ENCODE measurements around the gene FAM3C.

The FAM3C gene

GRCh38 chr7:121410829-121411596 lies 14.9 kb upstream of the FAM3C start:
- DNase-seq = no peak

- no peak for DNase-seq
These were observed 10.8 kb upstream of the FAM3C start for GRCh38 chr7:121406944-121407343.

- no peak for DNase-seq
These were observed 10.4 kb upstream of the FAM3C start for GRCh38 chr7:121406461-121406860.

GRCh38 chr7:121404348-121404747 lies 8.2 kb upstream of the FAM3C start:
- no peak for DNase-seq

GRCh38 chr7:121402701-121403100 lies 6.6 kb upstream of the FAM3C start:
- DNase-seq = no peak

- no peak for DNase-seq
These were observed 5.8 kb upstream of the FAM3C start for GRCh38 chr7:121401896-121402295.

DNA sequence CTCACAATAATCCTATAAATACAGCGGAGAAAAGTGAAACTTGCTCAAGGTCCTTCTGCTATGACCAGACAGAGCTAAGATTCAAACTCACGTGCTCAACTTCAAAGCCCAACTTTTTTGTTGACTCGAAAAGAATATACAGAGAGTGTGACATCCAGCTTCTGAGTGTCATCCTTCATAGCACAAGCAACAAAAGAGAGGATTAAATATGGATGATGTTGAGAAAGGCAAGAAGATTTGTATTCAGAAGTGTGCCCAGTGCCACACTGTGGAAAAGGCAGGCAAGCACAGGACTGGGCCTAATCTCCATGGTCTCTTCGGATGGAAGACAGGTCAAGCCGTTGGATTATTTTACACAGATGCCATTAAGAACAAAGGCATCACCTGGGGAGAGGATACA lies 2.1 kb upstream of the FAM3C start:
- no peak for DNase-seq

- DNase-seq = no peak
These were observed 1.7 kb upstream of the FAM3C start for GRCh38 chr7:121397822-121398221.

DNA sequence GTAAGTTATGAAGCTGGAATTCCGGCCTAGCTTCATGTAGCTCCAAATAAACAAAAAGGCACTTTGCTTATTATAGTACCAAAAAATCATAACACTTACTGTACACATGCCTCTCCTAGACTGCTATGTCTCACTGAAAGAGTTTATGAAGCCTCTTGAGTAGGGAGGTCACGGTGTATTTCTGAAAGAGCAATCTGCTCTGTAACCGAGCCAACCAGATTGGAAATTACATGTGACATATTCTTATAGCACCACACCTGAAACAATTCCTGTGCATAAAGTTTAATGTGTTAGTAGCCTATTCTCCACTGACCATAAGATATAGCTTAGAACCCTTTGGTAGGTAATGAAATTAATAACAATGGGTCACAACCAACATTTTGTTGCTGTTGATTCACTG lies 1.3 kb upstream of the FAM3C start:
- DNase-seq = no peak

GRCh38 chr7:121395494-121395960 lies 581 bp downstream of the FAM3C start:
- no peak for DNase-seq

DNA sequence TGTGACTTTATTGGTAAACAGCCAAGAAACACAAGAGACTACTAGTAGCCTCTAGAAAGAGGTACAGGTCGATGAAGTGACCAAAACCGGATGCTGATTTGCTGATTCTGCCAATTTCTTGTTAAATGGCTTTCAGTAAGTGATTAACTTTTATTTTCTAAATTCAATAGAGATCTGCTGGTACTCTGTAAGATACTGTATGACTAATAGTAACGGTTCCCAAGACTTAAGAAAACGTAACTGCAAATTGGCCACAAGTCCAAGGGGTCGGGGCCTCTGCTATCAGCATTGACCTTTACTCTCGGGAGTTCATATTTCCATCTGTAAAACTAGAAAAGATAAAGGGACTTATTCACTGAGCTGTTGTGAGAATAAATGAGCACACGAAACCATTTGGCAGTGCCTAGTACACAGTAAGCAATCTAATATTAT lies 1.4 kb downstream of the FAM3C start:
- DNase-seq = no peak

DNA sequence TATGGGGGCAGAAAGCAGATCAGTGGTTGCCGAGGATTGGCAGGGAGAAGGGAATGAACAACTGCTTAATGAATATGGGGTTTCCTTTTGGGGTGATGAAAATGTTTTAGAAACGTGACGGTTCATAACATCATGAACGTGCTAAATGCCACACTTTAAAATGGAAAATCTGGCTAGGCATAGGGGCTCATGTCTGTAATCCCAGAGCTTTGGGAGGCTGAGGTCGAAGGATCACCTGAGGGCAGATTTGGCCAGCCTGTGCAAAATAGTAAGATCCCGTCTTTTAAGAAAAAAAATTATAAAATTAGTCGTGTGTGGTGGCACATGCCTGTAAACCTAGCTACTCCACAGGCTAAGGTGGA lies 3.1 kb downstream of the FAM3C start:
- no peak for DNase-seq

DNA sequence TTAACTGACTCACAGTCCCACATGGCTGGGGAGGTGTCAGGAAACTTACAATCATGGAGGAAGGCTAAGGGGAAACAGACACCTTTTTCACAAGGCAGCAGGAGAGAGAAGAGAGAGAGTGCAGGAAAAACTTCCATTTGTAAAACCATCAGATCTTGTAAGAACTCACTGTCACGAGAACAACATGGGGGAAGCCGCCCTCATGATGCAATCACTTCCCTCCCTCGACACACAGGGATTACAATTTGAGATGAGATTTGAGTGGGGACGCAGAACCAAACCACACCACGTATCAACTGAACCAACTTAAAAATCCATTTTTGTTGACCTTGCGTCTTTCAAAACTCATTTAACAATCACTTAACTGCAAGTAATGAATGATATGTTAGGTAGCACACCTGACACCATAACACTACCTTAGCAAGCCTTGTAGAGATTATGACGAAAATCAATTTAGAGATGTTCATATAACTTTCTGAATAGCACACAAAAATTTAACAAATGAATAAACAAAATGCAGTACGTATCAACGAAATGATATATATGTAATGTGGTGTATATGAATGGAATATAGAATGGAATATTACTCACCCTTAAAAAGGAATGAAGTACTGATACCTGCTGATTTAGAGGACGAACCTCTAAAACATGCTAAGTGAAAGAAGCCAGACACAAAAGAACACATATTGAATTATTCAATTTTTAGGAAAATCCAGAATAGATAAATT lies 3.7 kb downstream of the FAM3C start:
- no peak for DNase-seq

DNA sequence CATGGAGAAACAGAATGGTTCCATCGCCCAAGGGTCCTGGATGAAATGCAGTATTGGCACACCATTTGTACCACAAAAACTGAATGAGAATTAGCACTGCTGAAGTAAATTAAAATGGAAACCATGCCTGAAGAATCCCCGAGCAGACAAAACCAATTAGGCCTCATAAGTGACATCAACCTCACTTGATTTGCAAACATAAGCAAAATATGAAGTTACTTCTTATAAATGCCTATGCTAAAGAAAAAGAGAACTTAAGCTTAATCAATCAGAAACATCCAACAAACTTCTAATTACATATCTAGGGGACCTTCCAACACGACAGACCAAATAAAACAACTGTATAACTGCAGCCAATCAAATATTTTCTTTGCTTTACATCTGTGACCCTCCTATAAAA lies 4.4 kb downstream of the FAM3C start:
- no peak for DNase-seq

DNA sequence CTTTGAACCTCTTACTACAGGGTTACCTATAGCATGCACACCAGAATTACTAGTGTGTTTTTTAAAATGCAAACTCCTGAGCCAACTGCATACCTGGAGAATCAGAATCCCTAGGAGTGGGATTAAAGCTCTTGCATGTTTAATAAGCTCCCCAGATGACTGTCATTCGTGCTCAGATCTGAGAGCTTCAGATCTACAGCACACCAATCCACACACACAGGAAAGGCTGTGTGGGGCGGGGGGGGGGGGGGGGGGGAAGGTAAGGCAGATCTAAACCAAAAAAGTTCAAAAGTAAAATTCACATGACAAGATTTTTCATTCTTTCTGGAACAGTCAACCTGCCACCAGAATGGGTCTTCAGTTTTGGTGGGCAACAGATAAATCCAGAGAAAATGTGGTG lies 5.5 kb downstream of the FAM3C start:
- no peak for DNase-seq

GRCh38 chr7:121390109-121390508 lies 6.0 kb downstream of the FAM3C start:
- DNase-seq = no peak

DNA sequence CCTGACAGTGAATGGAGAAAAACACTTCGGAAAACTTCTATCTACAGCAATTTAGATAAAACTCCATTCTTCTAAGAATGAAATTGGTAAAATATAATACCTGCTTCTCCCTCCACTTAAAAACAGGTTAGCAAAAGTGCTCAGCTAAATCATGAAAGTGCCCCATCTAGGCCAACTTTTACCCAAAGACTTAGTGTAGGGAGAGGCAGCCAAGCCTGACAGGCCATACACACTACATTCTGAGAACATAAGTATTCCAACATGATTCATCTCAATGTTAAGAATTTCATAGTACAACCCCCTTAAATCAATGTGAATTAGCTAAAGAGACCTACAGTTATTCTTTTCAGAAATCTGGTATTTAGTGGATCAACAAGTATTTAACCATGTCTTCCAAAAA lies 7.2 kb downstream of the FAM3C start:
- DNase-seq = no peak

DNA sequence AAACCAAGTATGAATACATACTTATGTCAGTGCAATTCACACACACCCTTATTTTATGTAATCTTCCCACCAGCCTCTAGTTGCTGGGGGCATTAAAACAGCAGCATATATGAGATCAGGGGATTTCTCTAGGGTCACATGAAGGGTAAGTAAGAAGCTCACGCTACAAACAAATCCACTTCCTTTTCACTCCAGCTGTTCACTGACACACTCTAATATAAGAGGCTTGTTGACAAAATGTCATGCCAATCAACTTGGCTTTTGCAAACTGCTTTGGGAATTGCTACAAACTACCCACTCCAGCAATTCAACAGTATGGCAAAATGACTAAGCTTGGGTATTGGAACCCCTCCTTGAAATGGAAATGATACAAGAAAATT lies 10.3 kb downstream of the FAM3C start:
- DNase-seq = no peak

- no peak for DNase-seq
These were observed 10.9 kb downstream of the FAM3C start for GRCh38 chr7:121385056-121385799.

GRCh38 chr7:121384265-121384664 lies 11.8 kb downstream of the FAM3C start:
- no peak for DNase-seq

- DNase-seq = no peak
These were observed 12.7 kb downstream of the FAM3C start for GRCh38 chr7:121383235-121383910.

DNA sequence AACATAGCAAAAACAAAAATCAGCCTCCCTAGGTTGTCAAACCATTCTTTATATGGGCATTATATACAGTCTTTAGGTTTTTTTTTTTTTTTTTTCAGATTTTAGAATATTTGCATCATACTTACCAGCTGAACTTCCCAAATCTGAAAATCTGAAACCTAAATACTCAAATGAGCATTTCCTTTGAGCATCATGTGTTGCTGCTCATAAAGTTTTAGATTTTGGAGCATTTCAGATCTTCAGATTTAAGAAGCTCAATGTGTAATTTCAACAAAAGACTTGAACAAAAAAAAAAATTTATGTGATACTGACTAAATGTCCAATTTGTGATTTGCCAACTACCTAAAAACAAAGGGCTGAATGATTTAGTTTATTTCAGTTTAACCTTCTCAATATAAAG lies 13.6 kb downstream of the FAM3C start:
- DNase-seq = no peak

- no peak for DNase-seq
These were observed 16.2 kb downstream of the FAM3C start for GRCh38 chr7:121379930-121380329.
